K562 (cell line): ENCODE results near the gene USP37. TPM values are rescaled to one million over a fixed set of nuclear protein-coding genes. Genes with fewer than 3 reads are reported as not detected.

Experiments used
- ATF1 ChIP-seq, 2 experiments: fragments of 450-650 bp in 1 of 2; IDR thresholded peaks; 2 replicates each; pipeline ENCODE4 v1.6.1; 2016; ENCODE audit warnings: missing compliant biosample characterization in 1 of 2, missing genetic modification characterization in 1 of 2
- EWSR1 ChIP-seq: fragments of 450-650 bp; IDR thresholded peaks from 2 replicates; pipeline ENCODE4 v1.6.1; 2018; ENCODE audit warnings: borderline replicate concordance, mild to moderate bottlenecking, low read depth, moderate library complexity; ENCODE audit not compliant: partially characterized antibody
- PBX2 ChIP-seq, 2 experiments: IDR thresholded peaks in 1 of 2; conservative IDR thresholded peaks in 1 of 2; 2 replicates each; pipeline ENCODE4 v1.6.1; 2016; ENCODE audit warnings: low read depth in 2 of 2, mild to moderate bottlenecking in 1 of 2, missing compliant biosample characterization in 1 of 2, missing genetic modification characterization in 1 of 2, moderate library complexity in 1 of 2
- PHF8 ChIP-seq: fragments of 200-600 bp; sonication (generic); IDR thresholded peaks from 2 replicates; pipeline ENCODE4 v1.6.1; 2012; ENCODE audit warnings: mixed run types, mild to moderate bottlenecking, inconsistent platforms, low read length, moderate library complexity, borderline replicate concordance
- PTBP1 ChIP-seq: fragments of 200-400 bp; formaldehyde crosslinking; IDR thresholded peaks from 2 replicates; pipeline ENCODE4 v1.6.1; 2017; ENCODE audit warnings: low read depth, low read length
- SAFB2 ChIP-seq: fragments of 200-400 bp; formaldehyde crosslinking; IDR thresholded peaks from 2 replicates; pipeline ENCODE4 v1.6.1; 2018; ENCODE audit warnings: borderline replicate concordance, low read length, low read depth, moderate library complexity; ENCODE audit not compliant: severe bottlenecking
- ZFPM2 ChIP-seq: fragments of 250-450 bp; sonication (Bioruptor Pico); IDR thresholded peaks from 2 replicates; pipeline ENCODE4 v1.5.1; 2022; ENCODE audit warnings: mild to moderate bottlenecking
- ZKSCAN1 ChIP-seq: fragments of 150-350 bp; IDR thresholded peaks from 2 replicates; pipeline ENCODE4 v1.6.1; 2016; ENCODE audit warnings: low read depth, low read length
- ZNF224 ChIP-seq: sonication (generic); formaldehyde crosslinking; IDR thresholded peaks from 2 replicates; pipeline ENCODE4 v1.8.0; 2022; ENCODE audit warnings: mild to moderate bottlenecking, missing genetic modification reagents
- ZNF347 ChIP-seq: fragments of 450-650 bp; formaldehyde crosslinking; IDR thresholded peaks from 2 replicates; pipeline ENCODE4 v1.4.0; 2020; ENCODE audit warnings: low read depth, mild to moderate bottlenecking, moderate library complexity
- ZNF586 ChIP-seq: fragments of 450-650 bp; formaldehyde crosslinking; conservative IDR thresholded peaks from 2 replicates; pipeline ENCODE4 v1.4.0; 2020; ENCODE audit warnings: mild to moderate bottlenecking, moderate library complexity
- ZNF589 ChIP-seq: fragments of 200-800 bp; sonication (Bioruptor generic); IDR thresholded peaks from 2 replicates; pipeline ENCODE4 v1.6.1; 2016; ENCODE audit warnings: low read depth, missing genetic modification characterization, missing compliant biosample characterization
- ZNF785 ChIP-seq: fragments of 250-450 bp; sonication (Bioruptor Pico); IDR thresholded peaks from 2 replicates; pipeline ENCODE4 v1.4.0; 2020; ENCODE audit warnings: mild to moderate bottlenecking
- ZZZ3 ChIP-seq: fragments of 450-650 bp; IDR thresholded peaks from 2 replicates; pipeline ENCODE4 v1.6.1; 2016; ENCODE audit warnings: antibody characterized with exemption, mild to moderate bottlenecking, moderate library complexity
- polyA plus RNA-seq, 8 experiments: library from polyadenylated mRNA; depleted of rRNA in 4 of 8; stranded (reverse) in 5 of 8; unstranded in 3 of 8; fragments of >200 nt; fragmentation: Nextera tagmentation in 2 of 8; fragmentation: Illumina TruSeq in 1 of 8; extraction: Ambion mirVana in 2 of 8; extraction: Trizol in 1 of 8; gene quantifications; 2 replicates each; pipeline versions ENCODE4 v1.2.1 to v1.2.3, GENCODE V29; 2011 to 2014; ENCODE audit warnings: inconsistent platforms in 1 of 8, missing spikeins in 1 of 8
- total RNA-seq, 7 experiments: library from RNA; depleted of rRNA in 6 of 7; stranded (reverse); fragments of >200 nt in 6 of 7; fragmentation: Illumina TruSeq in 2 of 7; extraction: Trizol in 2 of 7; gene quantifications; 2 replicates each; pipeline versions ENCODE4 v1.2.1 to v1.2.3, GENCODE V29; 2011 to 2021; ENCODE audit warnings: low replicate concordance in 1 of 7
- TF ChIP-seq, protein P1 (sequence below): fragments of 450-650 bp; IDR thresholded peaks from 2 replicates; pipeline ENCODE4 v1.6.1; 2016
- TF ChIP-seq, protein P2 (sequence below): fragments of 250-450 bp; sonication (Bioruptor Pico); IDR thresholded peaks from 2 replicates; pipeline ENCODE4 v1.4.0; 2020
- TF ChIP-seq, protein P3 (sequence below): fragments of 450-650 bp; conservative IDR thresholded peaks from 2 replicates; pipeline ENCODE4 v1.6.1; 2016; ENCODE audit warnings: missing genetic modification characterization, low read depth, mild to moderate bottlenecking, control low read depth, missing compliant biosample characterization

USP37 gene
- total and polyA plus RNA-seq, 9 of the 15 experiments (the other 6 are each of a cell fraction or from before 2014, with no cell fraction given), result 2.0 to 14.2 (median 8.5) TPM

DNA sequence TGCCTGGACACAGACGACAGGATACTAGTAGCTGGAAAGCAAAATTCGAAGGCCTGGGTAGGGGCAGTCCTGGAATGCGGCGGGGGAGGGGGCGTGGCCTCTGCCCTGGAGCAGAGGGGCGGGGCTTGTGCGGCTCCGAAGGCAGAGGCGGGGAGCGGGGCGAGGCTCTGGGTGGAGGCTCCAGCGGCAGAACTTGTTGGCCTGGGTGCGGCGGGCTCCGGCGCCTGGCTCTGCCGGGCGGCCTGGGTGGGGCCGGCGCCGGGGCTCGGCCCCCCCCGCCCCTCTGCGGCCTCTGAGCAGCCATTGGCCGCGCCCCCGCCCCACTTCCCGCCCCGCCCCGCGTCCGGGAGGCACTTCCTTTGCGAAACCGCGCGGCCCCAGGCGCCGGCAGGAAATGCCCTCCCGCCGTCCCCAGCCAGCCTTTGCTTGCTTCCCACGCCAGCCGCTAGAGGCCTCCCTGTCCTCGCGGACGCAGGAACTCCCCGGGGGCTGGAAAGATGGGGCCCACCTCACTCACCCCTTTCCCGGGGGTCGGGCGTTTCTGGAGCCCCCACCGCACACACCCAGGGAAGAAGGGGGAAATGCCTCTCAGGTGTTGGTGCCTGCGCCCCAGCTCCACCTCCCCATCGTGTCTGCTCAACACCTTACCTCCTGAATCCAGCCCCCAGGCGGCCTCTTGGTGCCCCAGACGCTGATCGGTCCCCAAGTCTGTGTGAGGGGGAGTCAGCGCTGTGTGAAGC is 161.8 kb downstream of the USP37 start (continued):
- TF ChIP-seq, protein P1, sequence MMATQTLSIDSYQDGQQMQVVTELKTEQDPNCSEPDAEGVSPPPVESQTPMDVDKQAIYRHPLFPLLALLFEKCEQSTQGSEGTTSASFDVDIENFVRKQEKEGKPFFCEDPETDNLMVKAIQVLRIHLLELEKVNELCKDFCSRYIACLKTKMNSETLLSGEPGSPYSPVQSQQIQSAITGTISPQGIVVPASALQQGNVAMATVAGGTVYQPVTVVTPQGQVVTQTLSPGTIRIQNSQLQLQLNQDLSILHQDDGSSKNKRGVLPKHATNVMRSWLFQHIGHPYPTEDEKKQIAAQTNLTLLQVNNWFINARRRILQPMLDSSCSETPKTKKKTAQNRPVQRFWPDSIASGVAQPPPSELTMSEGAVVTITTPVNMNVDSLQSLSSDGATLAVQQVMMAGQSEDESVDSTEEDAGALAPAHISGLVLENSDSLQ, result no peak
- TF ChIP-seq ZKSCAN1, result 0 out of 2 replicates have a peak, but pooled peaks have one; percentile 13
- TF ChIP-seq ZNF589 (CRISPR knock-in tag), result no peak
- TF ChIP-seq ZZZ3, result peak; percentile 60; the same call in 1 of the 2 replicates
- TF ChIP-seq PBX2 (CRISPR knock-in tag; IDR thresholded peaks at IDR 0.05; ENCODE audit: low read depth), result no peak
- TF ChIP-seq PBX2 (tag; conservative IDR thresholded peaks at IDR 0.05; ENCODE audit: low read depth), result no peak
- no peak for TF ChIP-seq ATF1 (CRISPR knock-in tag; IDR thresholded peaks at IDR 0.05)
- peak; percentile 10; the same call in 1 of the 2 replicates for TF ChIP-seq ATF1 (tag; IDR thresholded peaks at IDR 0.05)
- TF ChIP-seq PTBP1, result peak; percentile 80; the same call in 1 of the 2 replicates
- TF ChIP-seq, protein P2, sequence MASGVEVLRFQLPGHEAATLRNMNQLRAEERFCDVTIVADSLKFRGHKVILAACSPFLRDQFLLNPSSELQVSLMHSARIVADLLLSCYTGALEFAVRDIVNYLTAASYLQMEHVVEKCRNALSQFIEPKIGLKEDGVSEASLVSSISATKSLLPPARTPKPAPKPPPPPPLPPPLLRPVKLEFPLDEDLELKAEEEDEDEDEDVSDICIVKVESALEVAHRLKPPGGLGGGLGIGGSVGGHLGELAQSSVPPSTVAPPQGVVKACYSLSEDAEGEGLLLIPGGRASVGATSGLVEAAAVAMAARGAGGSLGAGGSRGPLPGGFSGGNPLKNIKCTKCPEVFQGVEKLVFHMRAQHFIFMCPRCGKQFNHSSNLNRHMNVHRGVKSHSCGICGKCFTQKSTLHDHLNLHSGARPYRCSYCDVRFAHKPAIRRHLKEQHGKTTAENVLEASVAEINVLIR, result no peak
- no peak for TF ChIP-seq EWSR1
- TF ChIP-seq, protein P3, sequence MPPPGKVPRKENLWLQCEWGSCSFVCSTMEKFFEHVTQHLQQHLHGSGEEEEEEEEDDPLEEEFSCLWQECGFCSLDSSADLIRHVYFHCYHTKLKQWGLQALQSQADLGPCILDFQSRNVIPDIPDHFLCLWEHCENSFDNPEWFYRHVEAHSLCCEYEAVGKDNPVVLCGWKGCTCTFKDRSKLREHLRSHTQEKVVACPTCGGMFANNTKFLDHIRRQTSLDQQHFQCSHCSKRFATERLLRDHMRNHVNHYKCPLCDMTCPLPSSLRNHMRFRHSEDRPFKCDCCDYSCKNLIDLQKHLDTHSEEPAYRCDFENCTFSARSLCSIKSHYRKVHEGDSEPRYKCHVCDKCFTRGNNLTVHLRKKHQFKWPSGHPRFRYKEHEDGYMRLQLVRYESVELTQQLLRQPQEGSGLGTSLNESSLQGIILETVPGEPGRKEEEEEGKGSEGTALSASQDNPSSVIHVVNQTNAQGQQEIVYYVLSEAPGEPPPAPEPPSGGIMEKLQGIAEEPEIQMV (tag), result peak; percentile 71
- TF ChIP-seq ZNF224 (CRISPR knock-in tag), result no peak
- TF ChIP-seq ZNF586 (CRISPR knock-in tag), result no peak
- no peak for TF ChIP-seq ZNF785 (CRISPR knock-in tag)
- no peak for TF ChIP-seq ZNF347
- peak; percentile 58; the same call in 1 of the 2 replicates for TF ChIP-seq ZFPM2 (CRISPR knock-in tag)
- peak; percentile 49; the same call in 1 of the 2 replicates for TF ChIP-seq PHF8
- TF ChIP-seq SAFB2, result no peak
